ENCODE data around the gene NLRP1.
"Not testable (repeated sequence)": the region's sequence is repeated elsewhere in the genome, so short reads cannot be mapped to it uniquely, and the experiment has no call there.

The NLRP1 gene

GRCh38 chr17:5585836-5586521 is 1.7 kb upstream of the NLRP1 start:
- DNase-seq, result peak in 1 of 2 donors; percentile 45

DNA sequence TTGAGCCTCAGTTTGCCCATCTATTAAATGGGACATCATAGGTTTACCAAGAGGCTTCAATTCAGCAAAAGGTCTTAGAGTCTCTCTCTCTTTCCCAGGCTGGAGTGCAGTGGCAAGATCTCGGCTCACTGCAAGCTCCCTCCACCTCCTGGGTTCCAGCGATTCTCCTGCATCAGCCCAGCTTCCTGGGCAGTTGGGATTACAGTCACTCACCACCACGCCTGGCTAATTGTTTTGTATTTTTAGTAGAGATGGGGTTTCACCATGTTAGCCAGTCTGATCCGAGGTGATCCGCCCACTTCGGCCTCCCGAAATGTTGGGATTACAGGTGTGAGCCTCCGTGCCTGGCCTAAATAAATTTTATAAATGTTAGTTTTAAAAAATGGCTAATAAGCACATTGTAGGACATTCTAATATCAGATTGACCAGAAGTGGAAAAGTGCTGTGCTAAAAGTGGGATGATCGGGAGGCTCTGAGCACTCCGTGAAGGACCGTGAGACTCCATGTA is 1.0 kb upstream of the NLRP1 start:
- DNase-seq, result no peak

- DNase-seq, result peak in 1 of 2 donors; percentile 16
Observed at GRCh38 chr17:5583426-5584382, 605 bp downstream of the NLRP1 start.

DNA sequence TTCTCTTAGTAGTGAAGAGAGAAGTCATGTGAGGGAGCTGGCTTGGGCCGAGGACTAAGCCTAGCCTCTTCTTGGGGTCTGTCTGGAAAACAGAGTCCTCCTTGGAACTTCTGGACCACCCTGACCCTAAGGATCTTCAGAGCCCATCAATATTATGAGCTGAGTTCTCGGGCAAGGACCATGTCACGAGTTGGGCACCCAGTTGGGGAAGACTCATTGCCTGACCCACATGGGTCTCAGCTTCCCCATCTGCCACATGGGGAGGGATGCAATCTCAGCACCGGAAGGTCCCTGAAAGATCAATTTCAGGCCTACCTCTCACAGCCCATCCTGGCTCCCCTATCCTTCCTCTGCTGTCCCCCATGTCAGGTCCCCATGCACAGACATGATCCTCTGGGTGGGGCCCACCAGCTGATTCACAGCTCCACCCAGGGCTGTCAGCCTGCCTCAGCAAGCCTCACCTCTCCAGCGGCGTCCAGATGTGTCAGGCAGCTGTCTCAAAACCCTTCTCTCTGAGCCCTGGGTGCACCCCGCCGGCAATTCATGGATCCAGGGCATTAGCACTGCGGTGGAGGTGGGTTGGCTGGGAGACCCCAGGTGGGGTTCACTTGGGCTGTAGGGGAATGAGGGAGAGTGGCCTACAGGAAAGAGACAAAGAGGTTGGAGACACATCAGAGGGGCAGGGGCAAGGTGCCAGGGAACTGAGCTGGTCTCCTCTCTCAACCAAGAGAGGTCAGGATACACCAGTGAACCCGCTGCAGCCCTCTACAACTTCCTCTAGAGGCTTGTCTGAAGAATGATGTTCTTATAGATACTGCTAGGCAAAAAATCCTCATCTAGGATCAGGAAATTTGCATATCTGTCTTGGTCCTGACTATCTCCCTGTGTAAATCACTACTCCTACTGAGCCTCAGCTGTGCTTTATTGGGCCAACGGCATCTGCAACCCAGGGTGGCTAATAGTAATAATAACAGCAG is 1.8 kb downstream of the NLRP1 start:
- no peak for DNase-seq

- DNase-seq, result no peak
Observed at GRCh38 chr17:5581655-5582054, 2.7 kb downstream of the NLRP1 start.

DNA sequence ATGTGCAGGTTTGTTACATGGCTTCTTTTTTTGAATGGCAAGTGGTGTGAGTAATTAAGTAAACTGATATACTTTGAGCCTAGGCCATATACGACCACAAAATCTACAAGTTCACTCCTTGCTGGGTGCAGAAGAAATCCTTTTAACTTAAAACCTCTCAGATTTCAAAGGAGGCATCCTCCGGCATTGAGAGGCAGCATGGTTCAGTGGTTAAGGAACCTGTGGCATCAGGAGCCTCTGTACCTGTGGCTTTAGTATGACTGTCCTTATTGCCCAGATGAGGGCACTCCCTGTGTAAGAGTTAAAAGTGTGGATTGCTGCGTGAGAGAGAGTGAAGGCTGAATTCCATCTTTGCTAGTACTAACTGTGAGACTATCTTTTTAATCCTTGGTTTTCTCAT is 3.3 kb downstream of the NLRP1 start:
- DNase-seq, result no peak

DNA sequence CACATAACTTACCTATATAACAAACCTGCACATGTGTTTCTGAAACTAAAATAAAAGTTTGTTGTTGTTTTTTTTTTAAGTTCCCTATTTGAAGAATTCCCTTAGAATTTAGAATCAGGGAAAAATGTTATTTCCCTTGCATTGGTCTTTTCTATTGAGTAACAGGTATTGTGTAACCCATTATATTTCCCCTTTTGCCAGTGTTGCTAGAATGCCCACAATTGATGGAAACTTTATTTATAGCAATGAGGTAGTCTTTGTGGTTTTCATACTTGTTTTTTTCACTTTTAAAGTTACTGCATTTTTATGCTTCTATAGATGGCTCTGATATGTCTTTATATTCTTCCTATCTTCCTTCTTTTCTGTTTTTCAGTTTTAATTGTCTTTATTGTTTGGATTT is 3.9 kb downstream of the NLRP1 start:
- no peak for DNase-seq

DNA sequence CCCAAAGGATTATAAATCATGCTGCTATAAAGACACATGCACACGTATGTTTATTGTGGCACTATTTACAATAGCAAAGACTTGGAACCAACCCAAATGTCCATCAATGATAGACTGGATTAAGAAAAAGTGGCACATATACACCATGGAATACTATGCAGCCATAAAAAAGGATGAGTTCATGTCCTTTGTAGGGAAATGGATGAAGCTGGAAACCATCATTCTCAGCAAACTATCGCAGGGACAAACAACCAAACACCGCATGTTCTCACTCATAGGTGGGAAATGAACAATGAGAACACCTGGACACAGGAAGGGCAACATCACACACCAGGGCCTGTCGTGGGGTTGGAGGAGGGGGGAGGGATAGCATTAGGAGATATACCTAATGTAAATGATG is 5.5 kb downstream of the NLRP1 start:
- DNase-seq, result not testable (repeated sequence)

DNA sequence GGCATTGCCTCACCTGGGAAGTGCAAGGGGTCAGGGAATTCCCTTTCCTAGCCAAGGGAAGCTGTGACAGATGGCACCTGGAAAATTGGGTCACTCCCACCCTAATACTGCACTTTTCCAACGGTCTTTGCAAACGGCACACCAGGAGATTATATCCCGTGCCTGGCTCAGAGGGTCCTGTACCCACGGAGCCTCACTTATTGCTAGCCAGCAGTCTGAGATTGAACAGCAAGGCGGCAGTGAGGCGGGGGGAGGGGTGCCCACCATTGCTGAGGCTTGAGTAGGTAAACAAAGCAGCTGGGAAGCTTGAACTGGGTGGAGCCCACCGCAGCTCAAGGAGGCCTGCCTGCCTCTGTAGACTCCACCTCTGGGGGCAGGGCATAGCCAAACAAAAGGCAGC is 11.3 kb downstream of the NLRP1 start:
- DNase-seq, result not testable (repeated sequence)

DNA sequence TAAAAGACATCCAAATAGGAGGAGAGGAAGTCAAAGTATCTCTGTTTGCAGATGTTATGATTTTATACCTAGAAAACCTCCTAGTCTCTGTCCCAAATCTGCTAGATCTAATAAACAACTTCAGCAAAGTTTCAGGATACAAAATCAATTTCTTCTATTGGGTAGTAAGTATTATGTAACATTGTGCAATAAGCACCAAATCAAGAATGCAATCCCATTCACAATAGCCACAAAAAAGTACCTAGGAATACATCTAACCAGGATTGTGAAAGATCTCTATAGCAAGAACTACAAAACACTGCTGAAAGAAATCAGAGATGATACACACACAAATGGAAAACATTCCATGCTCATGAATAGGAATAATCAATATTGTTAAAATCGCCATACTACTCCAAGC is 13.0 kb downstream of the NLRP1 start:
- DNase-seq, result no peak

DNA sequence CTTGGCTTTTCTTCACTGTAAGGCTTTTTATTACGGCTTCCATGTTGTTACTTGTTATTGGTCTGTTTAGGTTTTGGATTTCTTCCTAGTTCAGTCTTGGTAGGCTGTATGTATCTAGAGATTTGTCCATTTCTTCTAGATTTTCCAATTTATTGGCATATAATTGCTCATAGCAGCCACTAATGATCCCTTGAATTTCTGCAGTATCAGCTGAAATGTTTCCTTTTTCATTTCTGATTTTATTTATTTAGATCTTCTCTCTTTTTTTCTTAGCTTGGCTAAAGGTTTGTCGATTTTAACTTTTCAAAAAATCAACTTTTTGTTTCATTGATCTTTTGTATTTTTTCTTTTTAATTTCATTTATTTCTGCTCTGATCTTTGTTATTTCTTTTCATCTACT is 18.5 kb downstream of the NLRP1 start:
- DNase-seq, result no peak

DNA sequence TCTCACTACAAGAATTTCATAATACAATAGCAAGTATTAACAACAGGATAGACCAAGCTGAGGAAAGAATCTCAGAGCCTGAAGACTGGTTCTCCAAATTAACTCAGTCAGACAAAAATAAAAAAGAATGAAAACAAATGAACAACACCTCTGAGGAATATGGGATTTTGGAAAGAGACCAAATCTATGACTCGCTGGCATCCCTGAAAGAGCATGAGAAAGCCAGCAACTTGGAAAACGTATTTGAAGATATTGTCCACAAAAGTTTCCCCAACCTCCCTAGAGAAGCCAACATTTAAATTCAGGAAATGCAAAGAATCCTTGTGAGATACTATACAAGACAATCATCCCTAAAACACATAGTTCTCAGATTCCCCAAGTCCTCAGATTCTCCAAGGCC is 20.9 kb downstream of the NLRP1 start:
- DNase-seq, result no peak

DNA sequence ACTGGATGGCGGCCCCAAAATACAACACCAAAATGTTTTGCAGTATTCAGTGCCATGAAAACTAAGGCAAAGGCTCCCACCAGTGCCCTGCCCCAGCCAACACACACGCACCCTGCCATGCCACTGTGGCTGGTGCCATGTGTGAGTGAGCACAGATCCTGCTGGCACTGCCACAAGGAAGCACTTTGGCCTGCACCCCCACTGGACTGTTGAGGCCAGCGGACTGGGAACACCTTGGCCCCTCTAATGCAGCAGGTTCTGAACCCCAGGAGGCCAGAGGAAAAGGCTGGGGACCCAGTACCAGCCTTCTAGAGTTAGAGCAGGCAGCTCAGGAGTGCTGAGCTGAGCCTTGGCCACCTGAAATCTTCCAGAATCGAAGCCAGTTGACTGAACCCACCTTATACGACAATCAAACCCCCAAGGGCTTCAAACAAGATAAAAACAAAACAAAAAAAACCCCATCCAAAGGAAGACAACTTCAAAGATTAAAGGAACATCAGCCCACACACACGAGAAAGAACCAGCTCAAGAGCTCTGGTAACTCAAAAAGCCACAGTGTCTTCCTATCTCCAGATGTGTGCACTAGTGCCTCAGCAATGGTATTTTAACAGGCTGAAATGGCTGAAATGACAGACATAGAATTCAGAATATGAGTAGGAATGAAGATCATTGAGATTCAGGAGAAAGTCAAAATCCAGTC is 21.5 kb downstream of the NLRP1 start:
- DNase-seq, result no peak

DNA sequence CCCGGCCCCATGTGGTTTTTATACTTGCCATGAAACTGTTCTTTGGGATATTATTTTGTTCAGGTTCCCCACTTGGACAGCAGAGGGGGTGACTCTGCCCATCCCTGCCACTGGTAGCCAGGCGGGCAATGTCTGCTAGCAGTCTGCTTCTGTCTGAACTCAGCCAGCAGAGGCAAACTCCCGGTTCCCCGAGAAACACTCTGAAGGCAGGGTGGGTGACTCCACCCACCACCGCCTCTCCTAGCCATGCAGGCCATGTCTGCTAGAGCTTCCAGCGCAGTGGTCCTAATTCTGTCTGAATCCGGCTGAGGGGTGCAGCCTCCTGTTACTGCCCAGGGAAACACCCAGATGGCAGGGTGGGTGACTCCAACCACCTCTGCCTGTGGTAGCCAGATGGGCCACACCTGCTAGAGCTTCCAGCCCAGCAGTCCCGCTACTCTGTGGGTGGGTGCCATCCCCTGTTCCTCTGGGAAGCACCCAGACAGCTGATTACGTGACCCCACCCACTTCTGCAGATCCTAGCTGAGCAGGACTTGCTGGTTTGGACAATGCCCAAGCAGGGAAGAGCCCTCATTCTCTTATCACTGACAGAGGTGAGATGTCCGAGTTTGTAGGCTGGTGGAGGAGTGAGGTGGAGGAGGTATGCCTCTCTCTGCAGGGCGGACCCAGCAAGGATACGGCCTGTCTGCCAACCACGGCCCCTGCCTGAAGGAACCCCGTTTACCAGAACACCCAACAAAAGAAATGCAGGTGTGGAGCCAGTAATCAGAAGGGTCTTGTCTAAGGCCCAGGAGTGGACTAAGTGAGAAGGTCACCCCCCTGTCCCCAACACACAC is 22.4 kb downstream of the NLRP1 start:
- no peak for DNase-seq

DNA sequence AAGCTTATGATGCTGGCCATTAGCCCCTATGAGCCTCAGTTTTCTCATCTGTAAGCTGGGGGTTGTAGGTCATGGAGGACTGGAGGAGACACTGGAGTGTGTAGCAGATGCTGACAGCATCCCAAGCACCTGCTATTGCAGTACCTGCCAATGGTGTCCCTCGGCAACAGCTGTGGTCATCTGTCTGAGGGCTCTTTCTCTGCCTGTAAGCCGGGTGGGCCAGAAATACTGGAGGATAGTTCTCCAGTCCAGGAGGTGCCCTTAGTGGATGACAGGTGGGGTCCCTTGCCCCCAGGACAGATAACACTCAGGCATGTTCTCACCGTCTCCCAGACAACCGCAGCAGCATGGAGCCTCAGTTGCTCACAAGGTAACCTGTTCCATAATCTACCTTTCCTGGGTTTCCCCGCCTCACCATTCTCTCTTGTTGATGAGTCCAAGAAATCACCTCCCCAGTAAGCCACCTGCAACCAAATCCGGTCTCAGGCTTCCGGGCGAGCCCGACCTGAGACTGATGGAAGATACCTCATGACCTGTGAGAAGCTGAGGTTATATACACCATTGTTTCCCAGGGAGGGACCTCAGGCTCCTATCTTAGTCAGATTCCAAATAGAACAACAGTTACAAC is 23.8 kb downstream of the NLRP1 start:
- DNase-seq, result no peak

DNA sequence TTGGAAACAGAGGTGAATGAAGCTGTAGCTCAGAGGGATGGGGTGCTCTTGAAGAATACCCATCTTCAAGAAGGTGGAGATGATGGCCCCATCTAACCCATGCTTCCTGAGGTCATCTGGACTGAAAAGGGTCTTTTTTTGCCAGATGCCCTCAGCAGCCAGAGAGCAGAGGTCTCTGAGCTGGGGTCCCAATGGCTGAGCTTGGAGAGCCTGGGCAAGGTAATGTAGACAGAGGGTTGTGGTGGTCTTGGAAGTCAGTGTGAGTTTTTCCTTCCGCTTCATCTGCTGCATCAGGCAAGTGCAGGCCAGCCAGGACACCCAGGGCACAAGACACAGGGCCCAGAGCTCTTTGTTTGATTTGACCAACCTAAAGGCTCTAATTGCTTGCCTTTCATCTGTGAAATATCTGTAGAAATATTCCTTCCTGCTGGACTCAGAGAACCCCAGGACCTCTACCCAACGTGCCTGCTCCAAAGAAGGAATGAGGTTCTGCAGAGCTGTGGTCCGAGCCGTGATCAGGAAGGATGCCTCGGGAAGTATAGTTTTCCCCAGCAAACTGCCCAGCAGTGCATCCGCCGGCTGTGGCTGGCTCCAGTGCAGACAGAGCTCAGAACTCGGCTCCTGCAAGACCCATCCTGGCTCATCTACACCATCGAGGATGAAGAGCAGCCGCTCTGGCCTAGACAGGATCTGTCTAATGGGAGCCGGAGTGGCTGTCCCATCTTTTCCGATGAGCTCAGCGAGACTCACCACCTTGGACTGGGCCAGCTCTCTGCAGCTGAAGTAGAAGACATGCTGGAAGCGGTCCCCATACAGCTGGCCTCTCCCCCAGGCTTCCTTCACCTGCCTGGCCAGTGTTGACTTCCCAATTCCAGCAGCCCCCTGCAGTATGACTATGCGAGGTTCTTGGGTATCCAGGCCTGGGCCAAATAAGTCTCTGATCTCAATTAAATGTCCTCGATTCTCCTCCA is 25.2 kb downstream of the NLRP1 start:
- no peak for DNase-seq

- no peak for DNase-seq
Observed at GRCh38 chr17:5557990-5558389, 26.3 kb downstream of the NLRP1 start.

DNA sequence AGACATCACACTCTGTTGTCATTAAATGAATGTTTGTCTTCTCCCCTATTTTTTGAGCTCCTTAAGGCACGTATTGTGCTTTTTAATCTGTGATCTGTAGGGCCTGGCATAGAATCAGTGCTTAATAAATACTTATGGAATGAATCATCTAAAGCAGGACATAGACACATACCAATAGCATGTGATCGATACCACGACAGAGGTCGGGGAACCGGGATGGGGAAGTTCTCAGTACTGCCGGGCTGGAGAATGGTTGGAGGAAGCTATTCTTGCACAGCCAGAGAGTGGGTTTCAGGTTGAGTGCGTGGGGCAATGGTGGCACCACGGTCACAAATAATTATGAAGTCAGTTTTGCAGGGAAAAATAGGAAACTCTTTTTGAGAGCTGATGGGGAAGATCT is 26.8 kb downstream of the NLRP1 start:
- DNase-seq, result no peak

DNA sequence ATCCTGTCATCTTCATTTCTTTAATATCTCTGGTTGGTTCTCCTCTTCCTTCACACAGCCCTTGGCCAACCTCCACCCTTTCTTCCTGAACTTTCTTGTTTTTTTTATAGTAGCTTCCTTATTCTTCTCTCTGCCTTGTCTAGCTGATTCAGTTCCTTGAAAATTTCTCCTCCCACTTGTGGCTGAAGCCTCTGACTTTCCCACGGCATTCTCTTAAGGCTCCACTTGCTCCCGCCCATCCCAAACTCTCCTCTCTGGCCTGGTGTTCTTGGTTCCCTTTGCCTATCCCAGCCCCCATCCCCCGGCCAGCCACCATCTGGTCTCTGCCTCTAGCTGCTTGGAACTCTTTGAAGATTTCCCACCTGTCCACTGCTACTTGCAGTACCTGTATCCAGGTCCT is 29.1 kb downstream of the NLRP1 start:
- no peak for DNase-seq

All from CD4-positive, alpha-beta T cell treated with Interleukin-4 for 1 hour (primary cell).